Jurkat, Clone E6-1 (cell line): ENCODE data around the gene USP36. TPM values are rescaled to one million over a fixed set of nuclear protein-coding genes. Genes with fewer than 3 reads are reported as not detected.
"Not testable (repeated sequence)": the region's sequence is repeated elsewhere in the genome, so short reads cannot be mapped to it uniquely, and the experiment has no call there.

Experiments
- DNase-seq: peaks from one replicate; pipeline ENCODE4 v3.0.0-alpha.2; 2011; ENCODE audit warnings: low read depth, low spot score
- H3K4me3 ChIP-seq: 2 replicates; pipeline ENCODE4 v1.5.1; 2011; ENCODE audit warnings: mild to moderate bottlenecking, low read length, control low read depth, moderate library complexity
- polyA plus RNA-seq: library from polyadenylated mRNA; unstranded; fragments of >200 nt; gene quantifications from one replicate; pipeline ENCODE4 v1.2.1, GENCODE V29; 2012; ENCODE audit warnings: missing spikeins; ENCODE audit not compliant: insufficient read length, insufficient read depth

The USP36 gene
- 41.3 TPM for polyA plus RNA-seq

- peak within 1 kb of the TSS; percentile 92 for H3K4me3 ChIP-seq
- DNase-seq = peak; percentile 98
Measured at GRCh38 chr17:78840780-78841611, at the start of gene USP36. Gene USP36, minus strand, starts transcription at chr17:78840814. Its CDS starts 4,451 bp downstream, at chr17:78836363.

- H3K4me3 ChIP-seq, DNase-seq: not testable (repeated sequence)
Measured at GRCh38 chr17:78890096-78890495, 49.5 kb upstream of the USP36 start.

GRCh38 chr17:78889531-78889930 lies 48.9 kb upstream of the USP36 start:
- no peak for DNase-seq
- no peak overlapping the region for H3K4me3 ChIP-seq

GRCh38 chr17:78888941-78889518 lies 48.4 kb upstream of the USP36 start:
- no peak for DNase-seq
- no peak overlapping the region for H3K4me3 ChIP-seq

GRCh38 chr17:78886954-78887353 lies 46.3 kb upstream of the USP36 start:
- no peak for DNase-seq

GRCh38 chr17:78885956-78886355 lies 45.3 kb upstream of the USP36 start:
- DNase-seq = no peak
- no peak overlapping the region for H3K4me3 ChIP-seq

More at GRCh38 chr17:78886954-78887353, 46.3 kb upstream of the USP36 start:
- no peak overlapping the region for H3K4me3 ChIP-seq

GRCh38 chr17:78884876-78885667 lies 44.5 kb upstream of the USP36 start:
- H3K4me3 ChIP-seq = no peak overlapping the region
- no peak for DNase-seq

GRCh38 chr17:78884148-78884825 lies 43.7 kb upstream of the USP36 start:
- H3K4me3 ChIP-seq = no peak overlapping the region
- no peak for DNase-seq

GRCh38 chr17:78883533-78884131 lies 43.0 kb upstream of the USP36 start:
- no peak overlapping the region for H3K4me3 ChIP-seq

GRCh38 chr17:78883089-78883532 lies 42.5 kb upstream of the USP36 start:
- no peak overlapping the region for H3K4me3 ChIP-seq
- no peak for DNase-seq

More at GRCh38 chr17:78883533-78884131, 43.0 kb upstream of the USP36 start:
- DNase-seq = no peak

- H3K4me3 ChIP-seq = no peak overlapping the region
Measured at GRCh38 chr17:78882540-78883088, 42.0 kb upstream of the USP36 start.

GRCh38 chr17:78879635-78880186 lies 39.1 kb upstream of the USP36 start:
- peak; percentile 92 for DNase-seq
- H3K4me3 ChIP-seq = peak overlapping the region; percentile 45

More at GRCh38 chr17:78882540-78883088, 42.0 kb upstream of the USP36 start:
- DNase-seq = no peak

- DNase-seq = no peak
- peak overlapping the region; percentile 45 for H3K4me3 ChIP-seq
Measured at GRCh38 chr17:78878871-78879527, 38.4 kb upstream of the USP36 start.

- no peak for DNase-seq
- no peak overlapping the region for H3K4me3 ChIP-seq
Measured at GRCh38 chr17:78878261-78878660, 37.6 kb upstream of the USP36 start.

- not testable (repeated sequence) for DNase-seq, H3K4me3 ChIP-seq
Measured at GRCh38 chr17:78876954-78877517, 36.4 kb upstream of the USP36 start.

GRCh38 chr17:78876094-78876597 lies 35.5 kb upstream of the USP36 start:
- no peak overlapping the region for H3K4me3 ChIP-seq
- DNase-seq = peak; percentile 43
